HEK293T (cell line): Measurements from ENCODE around the gene SCN4B.

ENCODE experiments used
- BHLHE40 ChIP-seq: fragments of 450-650 bp; IDR thresholded peaks from 2 replicates; pipeline ENCODE4 v1.6.1; 2016; ENCODE audit warnings: mild to moderate bottlenecking, moderate library complexity, borderline replicate concordance
- ELF4 ChIP-seq: fragments of 450-650 bp; IDR thresholded peaks from 2 replicates; pipeline ENCODE4 v1.6.1; 2017; ENCODE audit warnings: antibody characterized with exemption
- SUZ12 ChIP-seq: fragments of 450-650 bp; IDR thresholded peaks from 2 replicates; pipeline ENCODE4 v1.6.1; 2016; ENCODE audit warnings: mild to moderate bottlenecking

DNA sequence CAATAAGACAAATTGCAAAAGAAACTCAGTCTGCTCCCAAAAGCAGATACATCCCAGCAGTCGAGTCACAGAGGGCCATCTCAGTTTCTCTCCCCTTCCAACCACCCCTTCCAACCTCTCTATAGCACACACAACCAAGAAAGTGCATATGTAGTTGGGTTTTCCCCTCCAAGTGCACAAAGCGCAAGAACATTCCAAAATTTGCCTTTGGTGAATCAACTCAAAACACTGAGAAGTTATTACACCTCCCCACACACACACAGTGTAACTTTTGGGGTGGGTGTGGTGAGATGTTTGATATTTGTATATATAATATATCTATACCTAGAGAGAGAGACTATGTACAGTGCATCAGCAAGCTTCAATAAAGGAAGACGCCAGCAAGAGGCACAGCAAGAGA, 10.2 kb upstream of the SCN4B start:
- TF ChIP-seq BHLHE40 (no peak), SUZ12 (no peak), ELF4 (no peak)
